Measurements from ENCODE around the gene C11orf58.

GRCh38 chr11:16789560-16790485, 51.4 kb downstream of the C11orf58 start:
- TF ChIP-seq POLR2A (IDR thresholded peaks at IDR 0.05), result no peak
- TF ChIP-seq, protein P1, sequence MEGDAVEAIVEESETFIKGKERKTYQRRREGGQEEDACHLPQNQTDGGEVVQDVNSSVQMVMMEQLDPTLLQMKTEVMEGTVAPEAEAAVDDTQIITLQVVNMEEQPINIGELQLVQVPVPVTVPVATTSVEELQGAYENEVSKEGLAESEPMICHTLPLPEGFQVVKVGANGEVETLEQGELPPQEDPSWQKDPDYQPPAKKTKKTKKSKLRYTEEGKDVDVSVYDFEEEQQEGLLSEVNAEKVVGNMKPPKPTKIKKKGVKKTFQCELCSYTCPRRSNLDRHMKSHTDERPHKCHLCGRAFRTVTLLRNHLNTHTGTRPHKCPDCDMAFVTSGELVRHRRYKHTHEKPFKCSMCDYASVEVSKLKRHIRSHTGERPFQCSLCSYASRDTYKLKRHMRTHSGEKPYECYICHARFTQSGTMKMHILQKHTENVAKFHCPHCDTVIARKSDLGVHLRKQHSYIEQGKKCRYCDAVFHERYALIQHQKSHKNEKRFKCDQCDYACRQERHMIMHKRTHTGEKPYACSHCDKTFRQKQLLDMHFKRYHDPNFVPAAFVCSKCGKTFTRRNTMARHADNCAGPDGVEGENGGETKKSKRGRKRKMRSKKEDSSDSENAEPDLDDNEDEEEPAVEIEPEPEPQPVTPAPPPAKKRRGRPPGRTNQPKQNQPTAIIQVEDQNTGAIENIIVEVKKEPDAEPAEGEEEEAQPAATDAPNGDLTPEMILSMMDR (IDR thresholded peaks at IDR 0.05), result no peak
- no peak for TF ChIP-seq EP300 (IDR thresholded peaks at IDR 0.05; ENCODE audit: low read depth)

All from transverse colon (tissue), 3 donors.